ENCODE measurements around the gene IL4I1.

The IL4I1 gene

GRCh38 chr19:49904136-49904535, 7.4 kb upstream of the IL4I1 start:
- DNase-seq (ENCODE audit: extremely low read depth, low read depth) = no peak
- no peak for TF ChIP-seq CTCF (IDR thresholded peaks at IDR 0.05; ENCODE audit: low read depth, low read length)

- no peak for DNase-seq (ENCODE audit: extremely low read depth, low read depth)
- TF ChIP-seq CTCF (IDR thresholded peaks at IDR 0.05; ENCODE audit: low read depth, low read length) = no peak
These were observed 955 bp downstream of the IL4I1 start for GRCh38 chr19:49895566-49896297.

- no peak for TF ChIP-seq CTCF (IDR thresholded peaks at IDR 0.05; ENCODE audit: low read depth, low read length)
- no peak for DNase-seq (ENCODE audit: extremely low read depth, low read depth)
These were observed 1.7 kb downstream of the IL4I1 start for GRCh38 chr19:49894879-49895565.

GRCh38 chr19:49894011-49894664, 2.5 kb downstream of the IL4I1 start:
- DNase-seq (ENCODE audit: extremely low read depth, low read depth) = no peak
- no peak for TF ChIP-seq CTCF (IDR thresholded peaks at IDR 0.05; ENCODE audit: low read depth, low read length)

- DNase-seq (ENCODE audit: extremely low read depth, low read depth) = no peak
- TF ChIP-seq CTCF (IDR thresholded peaks at IDR 0.05; ENCODE audit: low read depth, low read length) = no peak
These were observed 4.0 kb downstream of the IL4I1 start for GRCh38 chr19:49892716-49893115.

GRCh38 chr19:49891393-49891792, 5.3 kb downstream of the IL4I1 start:
- DNase-seq (ENCODE audit: extremely low read depth, low read depth) = no peak
- TF ChIP-seq CTCF (IDR thresholded peaks at IDR 0.05; ENCODE audit: low read depth, low read length) = no peak
